C4-2B (cell line): Measurements from ENCODE around the gene RFPL4AL1.

ENCODE experiments used
- ZFX ChIP-seq: fragments of 450-650 bp; IDR thresholded peaks from 2 replicates; pipeline ENCODE4 v1.6.1; 2017
- TF ChIP-seq, protein P1 (sequence below): fragments of 450-650 bp; conservative IDR thresholded peaks from 2 replicates; pipeline ENCODE4 v1.5.1; 2017; ENCODE audit warnings: mild to moderate bottlenecking

DNA sequence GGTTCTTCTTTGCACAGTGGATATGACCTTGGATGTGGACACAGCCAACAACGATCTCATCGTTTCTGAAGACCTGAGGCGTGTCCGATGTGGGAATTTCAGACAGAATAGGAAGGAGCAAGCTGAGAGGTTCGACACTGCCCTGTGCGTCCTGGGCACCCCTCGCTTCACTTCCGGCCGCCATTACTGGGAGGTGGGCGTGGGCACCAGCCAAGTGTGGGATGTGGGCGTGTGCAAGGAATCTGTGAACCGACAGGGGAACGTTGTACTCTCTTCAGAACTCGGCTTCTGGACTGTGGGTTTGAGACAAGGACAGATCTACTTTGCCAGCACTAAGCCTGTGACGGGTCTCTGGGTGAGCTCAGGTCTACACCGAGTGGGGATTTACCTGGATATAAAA is 9.4 kb downstream of the RFPL4AL1 start:
- TF ChIP-seq, protein P1, sequence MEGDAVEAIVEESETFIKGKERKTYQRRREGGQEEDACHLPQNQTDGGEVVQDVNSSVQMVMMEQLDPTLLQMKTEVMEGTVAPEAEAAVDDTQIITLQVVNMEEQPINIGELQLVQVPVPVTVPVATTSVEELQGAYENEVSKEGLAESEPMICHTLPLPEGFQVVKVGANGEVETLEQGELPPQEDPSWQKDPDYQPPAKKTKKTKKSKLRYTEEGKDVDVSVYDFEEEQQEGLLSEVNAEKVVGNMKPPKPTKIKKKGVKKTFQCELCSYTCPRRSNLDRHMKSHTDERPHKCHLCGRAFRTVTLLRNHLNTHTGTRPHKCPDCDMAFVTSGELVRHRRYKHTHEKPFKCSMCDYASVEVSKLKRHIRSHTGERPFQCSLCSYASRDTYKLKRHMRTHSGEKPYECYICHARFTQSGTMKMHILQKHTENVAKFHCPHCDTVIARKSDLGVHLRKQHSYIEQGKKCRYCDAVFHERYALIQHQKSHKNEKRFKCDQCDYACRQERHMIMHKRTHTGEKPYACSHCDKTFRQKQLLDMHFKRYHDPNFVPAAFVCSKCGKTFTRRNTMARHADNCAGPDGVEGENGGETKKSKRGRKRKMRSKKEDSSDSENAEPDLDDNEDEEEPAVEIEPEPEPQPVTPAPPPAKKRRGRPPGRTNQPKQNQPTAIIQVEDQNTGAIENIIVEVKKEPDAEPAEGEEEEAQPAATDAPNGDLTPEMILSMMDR = no peak
- no peak for TF ChIP-seq ZFX
